GM21423 (cell line): Measurements from ENCODE around the gene EVX1.

Experiments
- ATAC-seq: cut with Tn5 transposase; IDR thresholded peaks from one replicate; pipeline ENCODE4 v1.9.1; 2021; ENCODE audit warnings: mild to moderate bottlenecking, moderate library complexity; ENCODE audit not compliant: unreplicated experiment

The EVX1 gene

DNA sequence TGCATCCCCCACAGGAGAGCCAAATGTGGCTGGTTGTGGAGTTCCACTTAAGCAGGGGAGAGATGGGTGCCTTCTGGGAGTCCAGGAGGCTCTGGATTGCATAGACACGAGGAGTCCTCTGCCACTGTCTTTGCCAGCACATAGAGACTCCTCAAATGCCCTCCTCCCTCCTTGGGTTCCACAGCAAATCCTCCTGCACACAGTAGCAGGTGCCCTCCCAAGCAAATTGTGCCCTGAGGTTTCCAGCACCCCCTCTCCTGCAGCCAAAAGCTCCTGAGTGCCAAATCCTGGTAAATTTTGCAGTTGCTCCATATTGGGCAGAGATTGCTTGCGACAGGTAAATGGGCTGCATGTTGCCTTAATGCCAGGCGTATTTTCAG, 5.8 kb downstream of the EVX1 start:
- no peak for ATAC-seq

DNA sequence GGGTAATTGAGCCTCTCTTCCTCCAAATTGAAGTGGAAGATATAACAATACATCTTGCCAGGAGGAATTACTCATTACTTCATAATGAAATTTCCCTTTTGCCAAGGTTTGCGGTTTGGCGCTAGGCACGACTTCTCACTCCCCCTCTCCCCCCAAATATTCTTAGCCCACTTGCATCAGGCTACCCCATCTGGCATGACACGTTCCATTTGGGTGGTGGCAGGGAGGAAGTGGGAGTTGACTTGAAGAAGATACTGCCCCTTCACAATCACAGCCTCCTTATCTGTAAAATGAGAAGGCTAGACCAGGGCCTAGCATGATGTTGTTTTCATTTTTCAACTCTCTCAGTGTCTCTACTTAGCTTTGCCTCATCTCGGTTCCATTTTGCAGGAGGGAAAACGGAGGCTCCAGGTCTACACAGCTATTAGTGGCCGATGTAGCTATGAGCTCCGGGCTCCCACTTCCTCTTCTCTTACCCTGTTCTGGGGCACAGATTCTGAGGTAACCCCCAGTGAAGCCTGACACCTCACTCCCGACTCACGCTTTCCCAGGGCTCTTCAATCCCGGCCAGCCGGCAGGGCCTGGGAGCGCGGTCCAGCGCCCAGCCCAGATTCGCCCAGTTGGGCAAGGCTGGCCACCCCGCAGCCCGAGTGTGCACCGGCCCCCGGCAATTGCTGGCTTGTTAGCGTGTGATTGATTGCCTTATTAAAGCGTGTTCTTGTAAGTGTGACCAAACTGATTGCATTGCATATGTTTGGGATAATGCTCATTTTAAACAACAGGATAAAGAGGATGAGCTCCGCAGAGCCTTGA, 6.5 kb downstream of the EVX1 start:
- no peak for ATAC-seq

DNA sequence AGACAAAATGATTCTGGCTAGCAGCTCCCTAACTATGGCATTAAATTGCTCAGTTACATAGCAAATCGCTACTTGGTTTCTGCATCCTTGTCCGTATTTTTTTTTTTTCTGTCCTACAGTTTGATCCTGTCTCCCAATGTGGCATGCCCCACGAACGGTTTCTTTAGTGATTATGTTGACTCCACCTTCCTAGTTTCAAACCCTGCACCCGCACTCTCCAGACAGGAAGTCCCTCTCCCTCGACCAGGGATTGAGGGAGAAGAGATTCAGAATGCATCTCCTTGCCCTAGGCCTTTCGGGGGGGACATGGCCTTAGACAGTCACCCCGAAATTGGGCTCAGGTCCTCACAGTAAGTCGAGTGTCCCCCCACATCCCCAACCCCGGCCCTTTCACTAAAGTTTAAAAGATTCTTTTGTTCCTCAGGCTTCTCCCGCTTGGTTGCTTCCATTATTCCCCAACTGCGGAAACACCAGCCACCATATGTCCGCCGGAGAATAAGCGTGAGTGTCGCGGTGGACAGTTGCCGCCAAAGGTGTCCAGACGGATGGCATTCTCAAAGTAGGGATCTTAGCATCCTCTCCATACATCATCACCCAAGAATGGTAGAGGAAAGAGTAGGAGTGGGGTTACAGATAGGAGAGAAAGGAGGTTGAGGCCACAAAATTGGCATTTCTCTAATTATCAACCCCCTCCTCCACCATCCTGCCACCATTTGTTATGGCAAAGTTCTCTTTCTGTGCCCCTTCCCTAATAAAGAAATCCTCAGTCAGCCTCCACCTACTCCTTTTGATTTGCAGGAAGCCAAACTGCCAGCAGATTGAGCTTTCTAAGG, 7.3 kb downstream of the EVX1 start:
- no peak for ATAC-seq

DNA sequence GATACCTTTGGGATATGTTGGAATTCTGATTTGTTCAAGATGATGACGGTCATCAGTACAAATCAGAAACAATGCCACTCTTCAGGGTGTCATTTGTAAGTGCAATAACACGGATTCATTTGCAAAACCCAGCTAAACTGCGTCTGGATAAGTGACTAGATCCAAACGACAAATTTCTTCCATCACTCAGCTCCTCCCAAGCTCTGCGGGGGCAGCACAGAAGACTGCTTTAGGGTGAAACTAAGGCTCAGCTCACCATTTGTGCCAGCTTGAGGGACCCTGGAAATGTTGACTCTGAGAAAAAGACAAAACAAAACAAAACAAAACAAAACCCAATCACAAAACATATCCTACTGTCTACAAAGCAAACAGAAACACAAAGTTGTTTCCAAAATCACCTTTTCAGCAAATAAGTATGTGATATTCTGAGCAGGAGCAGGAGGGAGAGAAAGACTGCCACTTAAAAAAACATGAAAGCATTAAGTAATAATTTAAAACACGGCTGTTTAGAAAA, 8.0 kb downstream of the EVX1 start:
- no peak for ATAC-seq

DNA sequence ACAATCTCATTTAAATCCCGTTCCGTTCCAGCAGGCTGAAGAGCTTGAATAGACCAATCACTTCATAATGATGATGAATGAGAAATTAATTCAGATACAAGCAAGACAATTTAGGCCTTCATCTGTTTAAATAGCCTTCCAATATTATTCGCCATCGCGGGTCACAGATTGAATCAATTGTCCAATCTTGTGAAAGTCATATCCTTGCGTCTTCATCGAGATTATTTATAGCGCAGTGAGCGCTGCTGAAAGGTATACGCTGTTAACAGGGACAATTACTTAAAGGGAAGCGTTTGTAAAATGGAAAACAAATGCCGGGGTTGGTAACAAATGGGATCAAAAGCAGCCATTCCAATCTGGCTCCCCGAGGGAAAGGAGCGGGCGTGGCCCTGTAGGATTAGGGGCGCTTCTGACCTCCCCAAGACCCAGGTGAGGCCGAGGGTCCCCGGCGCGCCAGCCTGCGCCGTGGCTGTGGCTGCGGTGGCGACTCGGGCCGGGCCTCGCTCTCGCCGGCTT, 8.6 kb downstream of the EVX1 start:
- ATAC-seq = no peak

DNA sequence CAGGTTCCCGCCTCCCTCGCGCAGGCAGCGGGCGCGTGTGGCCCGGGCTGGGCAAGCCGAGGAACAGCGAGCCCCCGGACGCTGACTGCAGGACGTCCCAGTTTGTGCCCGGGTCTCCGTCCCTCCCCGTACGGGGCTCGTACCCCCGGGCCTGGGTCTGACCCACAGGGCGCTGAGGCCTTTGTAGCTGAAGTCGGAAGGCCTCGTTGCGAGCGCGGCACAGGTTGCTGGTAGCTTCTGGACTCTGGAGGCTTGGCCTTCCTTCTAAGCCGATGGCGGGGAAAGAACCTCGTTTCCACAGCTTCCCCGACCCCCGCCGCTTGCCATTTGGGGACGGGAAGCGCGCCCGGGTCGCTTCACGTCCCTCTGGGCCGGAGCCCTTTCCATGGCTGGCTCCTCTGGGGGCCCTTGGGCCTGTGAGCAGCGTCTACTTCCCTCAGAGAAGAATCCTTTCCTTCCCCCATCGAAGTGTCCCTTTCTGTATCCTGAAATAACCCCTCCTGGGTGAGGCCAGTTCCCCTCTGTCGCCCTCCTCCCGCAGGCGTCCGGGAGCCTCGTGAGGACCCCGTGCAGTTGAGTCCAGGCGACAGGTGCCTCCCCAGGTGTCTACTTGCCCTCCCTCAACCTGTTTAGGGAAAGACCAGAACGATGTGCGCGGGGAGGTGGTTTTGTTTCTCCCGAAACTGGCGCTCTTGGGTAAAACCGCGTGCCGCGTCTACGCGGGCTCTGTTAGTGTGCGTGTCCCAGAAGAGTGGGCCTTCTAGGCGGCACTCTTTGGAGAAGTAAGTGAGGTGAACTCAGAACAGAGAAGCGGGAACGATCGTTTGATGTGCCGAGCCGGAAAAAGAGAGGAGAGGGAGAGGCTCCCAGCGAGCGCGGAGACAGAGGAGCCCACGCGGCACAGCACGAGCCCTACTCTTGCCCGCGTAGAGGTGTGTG, 9.3 kb downstream of the EVX1 start:
- no peak for ATAC-seq

DNA sequence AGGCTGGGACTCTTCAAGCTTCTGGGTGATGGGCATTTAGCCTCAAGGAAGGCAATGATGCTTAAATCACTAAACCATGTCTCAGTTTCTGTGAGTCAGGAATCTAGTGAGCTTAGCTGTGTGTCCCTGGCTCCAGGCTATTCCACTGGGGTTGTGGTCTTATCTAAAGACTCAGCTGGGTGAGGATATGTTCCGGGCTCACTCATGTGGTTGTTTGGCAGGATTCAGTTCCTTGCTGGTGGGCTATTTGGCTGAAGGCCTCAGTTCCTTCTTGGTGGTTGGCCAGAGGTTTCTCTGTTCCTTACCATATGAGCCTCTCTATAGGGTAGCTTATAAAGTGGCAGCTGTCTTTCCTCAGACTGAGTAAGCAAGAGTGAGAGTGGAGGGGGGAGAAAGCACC, 12.0 kb downstream of the EVX1 start:
- ATAC-seq = no peak

DNA sequence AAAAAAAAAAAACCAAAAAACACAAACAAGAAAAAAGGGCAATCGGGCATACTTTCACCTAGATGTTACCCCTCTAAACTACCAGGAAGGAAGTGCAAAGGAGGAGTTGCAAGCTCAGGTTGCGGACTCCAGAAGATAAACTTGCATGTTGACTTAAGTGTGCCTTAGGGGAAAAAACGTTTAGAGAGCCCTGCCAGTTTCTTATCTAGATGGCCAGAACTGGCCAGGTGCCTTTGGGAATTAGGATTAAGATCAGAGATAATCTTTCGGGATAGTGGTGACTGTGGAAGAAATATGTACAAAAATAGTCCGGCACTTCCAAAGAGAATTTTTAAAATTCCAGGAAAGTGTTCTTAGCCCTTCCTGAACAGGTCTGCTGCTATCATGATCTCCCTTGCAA, 17.6 kb downstream of the EVX1 start:
- no peak for ATAC-seq

DNA sequence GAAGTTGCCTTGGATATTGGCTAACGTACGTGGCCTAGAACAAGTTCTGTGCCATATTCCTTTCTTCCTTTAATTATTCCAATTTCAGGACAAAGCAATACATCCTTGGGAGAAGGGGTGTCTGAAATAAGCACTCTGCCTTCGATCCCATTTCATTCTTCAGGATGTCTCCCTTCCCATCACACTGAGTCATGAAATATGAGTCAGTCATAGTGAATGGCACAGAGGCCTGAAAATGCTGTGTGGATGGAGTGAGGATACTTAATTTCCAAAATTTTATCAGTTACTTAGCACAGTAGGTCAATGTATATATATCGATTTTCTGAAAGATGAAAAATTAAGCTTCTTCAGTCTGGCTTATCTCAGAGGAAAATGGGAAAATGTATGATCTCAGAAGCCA, 19.5 kb downstream of the EVX1 start:
- no peak for ATAC-seq

DNA sequence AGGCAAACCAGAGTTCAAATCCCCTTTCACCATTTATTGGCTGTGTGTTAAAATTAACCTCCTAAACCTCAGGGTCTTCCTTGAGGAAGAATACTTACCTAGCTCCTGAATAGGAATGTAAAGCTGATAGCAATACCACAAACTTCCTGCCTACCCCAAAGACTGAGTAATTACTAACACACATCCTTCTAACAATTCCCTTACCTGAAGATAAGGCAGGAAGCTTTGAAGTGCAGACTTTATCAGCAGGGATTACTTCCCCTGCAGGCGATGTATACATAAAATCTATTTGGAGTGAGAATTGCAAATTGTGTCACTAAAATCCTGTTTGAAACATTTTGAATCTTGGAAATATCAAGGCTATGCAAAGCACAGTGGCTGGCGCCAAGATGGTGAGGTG, 21.2 kb downstream of the EVX1 start:
- ATAC-seq = no peak

DNA sequence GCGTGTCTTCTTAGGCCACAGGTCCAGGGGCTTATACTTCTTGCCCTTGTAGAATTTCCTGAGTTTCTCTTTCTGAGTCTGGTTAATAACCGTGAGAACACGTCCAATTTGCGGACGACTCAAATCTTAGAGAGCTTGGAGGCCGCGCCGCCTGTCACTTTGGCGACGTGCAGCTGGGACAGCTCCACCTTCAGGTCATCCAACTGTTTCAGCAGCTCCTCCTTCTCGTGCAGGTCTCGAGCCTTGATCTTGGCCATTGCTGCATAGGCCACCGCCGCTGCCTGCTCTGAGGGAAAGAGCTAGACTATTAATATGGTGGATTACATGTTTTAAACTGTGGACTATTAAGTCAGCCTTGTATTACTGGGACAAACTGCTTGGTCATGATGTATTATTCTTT, 26.9 kb downstream of the EVX1 start:
- no peak for ATAC-seq

DNA sequence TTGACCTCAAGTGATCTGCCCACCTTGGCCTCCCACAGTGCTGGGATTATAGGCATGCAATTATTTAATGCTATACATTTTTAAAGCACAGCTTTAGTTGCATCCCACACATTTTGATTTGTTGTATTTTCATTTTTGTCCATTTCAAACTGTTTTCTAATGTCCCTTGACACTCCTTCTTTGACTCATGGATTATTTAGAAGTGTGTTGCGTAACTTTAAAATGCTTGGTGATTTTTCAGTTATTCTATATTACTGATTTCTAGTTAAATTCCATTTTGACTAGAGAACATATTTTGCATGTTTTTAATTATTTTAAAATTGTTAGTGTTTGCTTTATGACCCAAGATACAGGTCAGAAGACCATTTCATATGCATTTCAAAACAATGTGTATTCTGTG, 28.8 kb downstream of the EVX1 start:
- ATAC-seq = no peak

DNA sequence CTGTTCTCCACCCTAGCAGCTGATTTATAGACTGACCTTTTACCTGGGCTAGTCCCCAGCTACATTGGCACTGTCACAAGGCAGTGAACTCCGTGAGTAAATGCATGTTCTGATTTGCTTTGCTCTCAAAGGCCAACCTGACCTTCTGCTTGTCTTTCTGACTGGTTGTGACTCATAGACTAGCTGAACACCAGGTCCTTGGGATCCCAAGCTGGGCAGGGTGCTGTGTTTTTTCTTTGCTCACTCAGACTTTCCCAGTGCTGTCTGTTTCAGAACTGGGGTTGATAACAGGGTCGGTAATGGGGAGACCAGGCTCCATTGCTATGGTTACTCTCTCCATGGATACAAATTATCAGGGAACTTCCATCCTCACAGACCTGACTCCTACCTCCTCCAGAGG, 35.0 kb downstream of the EVX1 start:
- no peak for ATAC-seq

DNA sequence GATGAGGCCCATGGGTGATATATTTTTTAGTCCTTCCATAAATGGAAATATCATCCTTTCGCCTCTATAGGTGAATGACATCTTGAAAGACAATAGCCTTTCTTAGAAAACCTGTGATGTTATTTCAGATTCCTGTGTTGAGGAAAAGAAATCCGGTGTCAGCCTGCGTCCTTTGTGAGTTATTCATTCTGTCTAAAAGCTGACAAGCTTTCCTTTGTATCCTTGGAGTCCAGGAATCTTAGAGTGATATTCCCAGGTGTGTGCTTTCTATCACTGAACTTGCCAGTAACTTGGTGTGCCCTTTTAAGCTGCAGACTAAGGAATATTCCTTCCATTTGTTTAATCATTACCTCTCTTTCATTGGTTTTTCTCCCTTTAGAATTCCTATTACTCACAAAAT, 41.0 kb downstream of the EVX1 start:
- no peak for ATAC-seq

DNA sequence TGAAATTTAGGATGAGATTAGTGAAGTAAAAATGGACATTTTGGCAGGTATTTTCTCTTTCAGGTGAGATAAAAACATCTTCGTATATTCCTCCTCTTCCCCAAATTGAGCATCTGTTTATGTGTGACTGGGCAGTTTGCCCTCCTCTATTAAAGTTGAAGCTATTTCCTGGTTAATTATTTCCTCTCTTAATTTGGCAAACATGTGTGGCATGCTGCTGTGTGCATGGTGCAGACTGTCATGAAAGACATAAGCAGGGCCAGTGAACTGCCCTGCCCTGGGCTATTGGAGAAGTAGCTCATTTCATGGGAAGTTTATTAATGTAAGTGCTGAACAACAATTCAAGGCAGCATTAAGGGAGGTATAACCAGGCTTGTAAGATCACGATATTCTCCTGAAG, 52.6 kb downstream of the EVX1 start:
- ATAC-seq = no peak

DNA sequence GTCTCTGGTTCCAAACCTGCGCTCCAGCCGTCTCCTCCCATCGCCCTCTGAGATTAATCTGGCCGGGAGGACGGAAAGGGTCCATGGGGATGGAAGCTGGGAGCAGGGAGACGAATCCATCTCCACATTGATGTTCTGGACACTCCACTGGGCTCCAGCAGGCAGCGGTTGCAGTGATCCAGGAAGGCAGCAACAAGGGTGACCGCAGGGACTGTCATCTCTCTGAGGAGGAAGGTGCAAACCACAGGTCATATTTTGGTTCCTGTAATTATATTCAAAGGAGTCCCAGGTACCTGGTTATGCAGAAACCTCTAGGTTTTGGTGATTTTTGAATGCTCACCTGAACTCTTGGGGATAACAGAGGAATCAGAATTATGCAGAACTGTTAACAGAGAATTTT, 54.8 kb downstream of the EVX1 start:
- no peak for ATAC-seq
